Measurements from ENCODE around the gene SYNDIG1.

The SYNDIG1 gene

GRCh38 chr20:24560571-24561491, 91.4 kb downstream of the SYNDIG1 start:
- DNase-seq (ENCODE audit: low read depth, low spot score), result no peak
- WGBS (ENCODE audit: insufficient coverage, insufficient read length), result no CpG with 5 or more reads among the region's 5 CpGs
- H3K36me3 ChIP-seq (ENCODE audit: control insufficient read depth, insufficient read depth, low read length), result no peaks in the 10 kb centered on the region
- no peak overlapping the region for H3K27ac ChIP-seq (ENCODE audit: low read length)
- no peak overlapping the region for H3K4me3 ChIP-seq (ENCODE audit: low read length)
- H3K27me3 ChIP-seq (ENCODE audit: control insufficient read depth, insufficient read depth, low read length), result no peaks in the 10 kb centered on the region
- H3K4me1 ChIP-seq (ENCODE audit: control insufficient read depth, insufficient read depth, low read length), result no peaks in the 10 kb centered on the region
- H3K9me3 ChIP-seq (ENCODE audit: control insufficient read depth, insufficient read depth, low read length), result no peaks in the 10 kb centered on the region; the same call in 1 of the 2 replicates

DNA sequence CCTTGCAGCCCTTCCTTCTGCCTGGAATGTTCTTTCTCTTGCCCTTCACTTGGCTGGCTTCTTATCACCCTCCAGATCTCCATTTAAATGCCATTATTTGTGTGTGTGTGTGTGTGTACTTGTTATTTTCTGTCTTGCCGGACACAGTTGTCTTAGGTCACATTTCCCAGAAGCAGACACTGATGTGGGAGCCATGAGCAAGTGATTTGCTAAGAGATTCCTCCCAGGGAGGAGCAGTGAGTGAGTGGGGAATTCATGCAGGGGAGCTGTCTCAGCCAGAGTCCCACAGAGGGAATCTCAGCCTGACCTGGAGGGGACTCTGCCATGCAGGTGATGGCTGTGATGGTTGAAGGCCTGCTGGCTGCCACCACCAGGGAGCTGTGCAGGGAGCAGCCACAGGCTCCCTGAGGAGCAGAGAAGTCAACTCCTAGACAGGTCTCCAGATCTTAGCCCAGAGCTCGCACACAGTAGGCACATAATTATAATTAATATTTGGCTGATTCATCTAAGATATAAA, 96.5 kb downstream of the SYNDIG1 start:
- H3K27ac ChIP-seq (ENCODE audit: low read length), result no peak overlapping the region
- WGBS (ENCODE audit: insufficient coverage, insufficient read length), result no CpG with 5 or more reads among the region's 2 CpGs
- no peaks in the 10 kb centered on the region for H3K27me3 ChIP-seq (ENCODE audit: control insufficient read depth, insufficient read depth, low read length)
- no peaks in the 10 kb centered on the region for H3K9me3 ChIP-seq (ENCODE audit: control insufficient read depth, insufficient read depth, low read length)
- H3K4me1 ChIP-seq (ENCODE audit: control insufficient read depth, insufficient read depth, low read length), result no peaks in the 10 kb centered on the region
- no peaks in the 10 kb centered on the region for H3K36me3 ChIP-seq (ENCODE audit: control insufficient read depth, insufficient read depth, low read length)
- no peak overlapping the region for H3K4me3 ChIP-seq (ENCODE audit: low read length)
- DNase-seq (ENCODE audit: low read depth, low spot score), result no peak

DNA sequence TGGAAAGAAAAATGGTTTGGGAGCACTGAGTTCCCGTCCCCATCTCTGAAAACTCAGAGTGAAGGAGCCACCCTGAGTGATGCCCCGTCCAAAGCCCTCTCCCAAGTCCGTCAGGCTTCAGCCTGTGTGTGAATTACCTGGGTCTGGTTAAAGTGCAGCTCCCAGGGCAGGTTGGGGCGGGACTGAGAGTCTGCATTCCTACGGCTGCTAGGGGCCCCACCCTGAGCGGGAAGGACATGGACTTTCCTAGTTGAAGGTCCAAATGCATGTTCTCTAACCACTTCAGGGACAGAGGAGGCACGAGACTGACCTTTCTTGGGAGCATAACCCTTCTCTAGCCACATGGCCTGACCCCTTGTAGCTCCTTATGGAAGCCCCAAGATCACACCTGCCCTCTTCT, 97.2 kb downstream of the SYNDIG1 start:
- Histone ChIP-seq H3K27me3 (ENCODE audit: control insufficient read depth, insufficient read depth, low read length) (no peaks in the 10 kb centered on the region), H3K4me1 (ENCODE audit: control insufficient read depth, insufficient read depth, low read length) (no peaks in the 10 kb centered on the region), H3K9me3 (ENCODE audit: control insufficient read depth, insufficient read depth, low read length) (no peaks in the 10 kb centered on the region), H3K27ac (ENCODE audit: low read length) (no peak overlapping the region), H3K36me3 (ENCODE audit: control insufficient read depth, insufficient read depth, low read length) (no peaks in the 10 kb centered on the region), H3K4me3 (ENCODE audit: low read length) (no peak overlapping the region)
- WGBS (ENCODE audit: insufficient coverage, insufficient read length), result no CpG with 5 or more reads among the region's 7 CpGs
- no peak for DNase-seq (ENCODE audit: low read depth, low spot score)

DNA sequence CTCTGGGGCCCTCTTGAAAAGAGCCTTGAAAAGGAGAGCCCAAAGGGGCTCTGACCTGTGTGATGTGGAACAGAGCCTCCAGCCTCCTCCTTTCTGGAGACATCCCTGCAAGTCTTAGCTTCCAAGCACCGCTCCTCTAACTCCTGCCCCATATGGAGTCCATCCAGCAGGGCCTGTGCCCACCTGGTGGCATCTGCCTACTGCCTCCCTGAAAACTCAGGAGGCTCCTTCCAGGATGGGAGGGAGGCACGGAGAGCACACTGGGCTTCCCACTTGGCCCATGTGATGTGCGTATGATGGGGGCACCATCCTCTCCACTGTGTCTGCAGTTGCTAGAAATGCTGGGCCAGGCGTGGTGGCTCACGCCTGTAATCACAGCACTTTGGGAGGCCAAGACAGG, 98.1 kb downstream of the SYNDIG1 start:
- Histone ChIP-seq H3K4me1 (ENCODE audit: control insufficient read depth, insufficient read depth, low read length) (no peaks in the 10 kb centered on the region), H3K36me3 (ENCODE audit: control insufficient read depth, insufficient read depth, low read length) (no peaks in the 10 kb centered on the region), H3K27me3 (ENCODE audit: control insufficient read depth, insufficient read depth, low read length) (no peaks in the 10 kb centered on the region), H3K27ac (ENCODE audit: low read length) (no peak overlapping the region), H3K4me3 (ENCODE audit: low read length) (no peak overlapping the region), H3K9me3 (ENCODE audit: control insufficient read depth, insufficient read depth, low read length) (no peaks in the 10 kb centered on the region)
- no CpG with 5 or more reads among the region's 5 CpGs for WGBS (ENCODE audit: insufficient coverage, insufficient read length)
- DNase-seq (ENCODE audit: low read depth, low spot score), result no peak

- Histone ChIP-seq H3K27ac (ENCODE audit: low read length) (no peak overlapping the region), H3K4me3 (ENCODE audit: low read length) (no peak overlapping the region), H3K36me3 (ENCODE audit: control insufficient read depth, insufficient read depth, low read length) (no peaks in the 10 kb centered on the region), H3K9me3 (ENCODE audit: control insufficient read depth, insufficient read depth, low read length) (no peaks in the 10 kb centered on the region), H3K27me3 (ENCODE audit: control insufficient read depth, insufficient read depth, low read length) (no peaks in the 10 kb centered on the region), H3K4me1 (ENCODE audit: control insufficient read depth, insufficient read depth, low read length) (no peaks in the 10 kb centered on the region)
- no CpG with 5 or more reads among the region's 8 CpGs for WGBS (ENCODE audit: insufficient coverage, insufficient read length)
- DNase-seq (ENCODE audit: low read depth, low spot score), result no peak
Measured at GRCh38 chr20:24568842-24569241, 99.4 kb downstream of the SYNDIG1 start.

- Histone ChIP-seq H3K9me3 (ENCODE audit: control insufficient read depth, insufficient read depth, low read length) (no peaks in the 10 kb centered on the region), H3K4me3 (ENCODE audit: low read length) (no peak overlapping the region), H3K27me3 (ENCODE audit: control insufficient read depth, insufficient read depth, low read length) (no peaks in the 10 kb centered on the region), H3K36me3 (ENCODE audit: control insufficient read depth, insufficient read depth, low read length) (no peaks in the 10 kb centered on the region), H3K4me1 (ENCODE audit: control insufficient read depth, insufficient read depth, low read length) (no peaks in the 10 kb centered on the region), H3K27ac (ENCODE audit: low read length) (no peak overlapping the region)
- WGBS (ENCODE audit: insufficient coverage, insufficient read length), result no CpG with 5 or more reads among the region's 2 CpGs
- no peak for DNase-seq (ENCODE audit: low read depth, low spot score)
Measured at GRCh38 chr20:24571159-24571558, 101.7 kb downstream of the SYNDIG1 start.

DNA sequence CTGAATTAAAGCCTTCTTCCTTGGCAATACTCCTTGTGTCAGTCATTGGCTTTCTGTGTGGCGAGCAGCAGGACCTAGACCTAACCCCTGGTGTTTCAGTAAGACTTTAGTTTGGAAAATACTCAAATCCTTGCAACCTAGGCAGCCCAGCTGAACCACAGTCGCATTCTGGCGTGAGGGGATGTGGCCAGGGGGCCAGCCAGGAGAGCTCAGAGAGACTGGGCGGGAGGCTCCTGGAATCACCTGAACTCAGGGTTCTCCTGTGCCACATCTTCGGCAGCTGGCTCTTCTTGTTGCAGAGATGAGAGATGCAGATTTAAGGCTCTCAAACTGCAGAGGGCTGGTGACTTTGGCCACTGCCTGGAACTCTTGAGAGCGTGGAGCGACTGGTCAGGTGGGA, 102.7 kb downstream of the SYNDIG1 start:
- no peaks in the 10 kb centered on the region for H3K9me3 ChIP-seq (ENCODE audit: control insufficient read depth, insufficient read depth, low read length)
- no peaks in the 10 kb centered on the region for H3K36me3 ChIP-seq (ENCODE audit: control insufficient read depth, insufficient read depth, low read length)
- no peak overlapping the region for H3K4me3 ChIP-seq (ENCODE audit: low read length)
- no peak overlapping the region for H3K27ac ChIP-seq (ENCODE audit: low read length)
- no peaks in the 10 kb centered on the region for H3K4me1 ChIP-seq (ENCODE audit: control insufficient read depth, insufficient read depth, low read length)
- no CpG with 5 or more reads among the region's 7 CpGs for WGBS (ENCODE audit: insufficient coverage, insufficient read length)
- H3K27me3 ChIP-seq (ENCODE audit: control insufficient read depth, insufficient read depth, low read length), result no peaks in the 10 kb centered on the region
- no peak for DNase-seq (ENCODE audit: low read depth, low spot score)

- no peak for DNase-seq (ENCODE audit: low read depth, low spot score)
- no peaks in the 10 kb centered on the region for H3K36me3 ChIP-seq (ENCODE audit: control insufficient read depth, insufficient read depth, low read length)
- H3K4me1 ChIP-seq (ENCODE audit: control insufficient read depth, insufficient read depth, low read length), result no peaks in the 10 kb centered on the region
- H3K27ac ChIP-seq (ENCODE audit: low read length), result no peak overlapping the region
- H3K9me3 ChIP-seq (ENCODE audit: control insufficient read depth, insufficient read depth, low read length), result no peaks in the 10 kb centered on the region
- H3K27me3 ChIP-seq (ENCODE audit: control insufficient read depth, insufficient read depth, low read length), result no peaks in the 10 kb centered on the region
- no CpG with 5 or more reads among the region's 5 CpGs for WGBS (ENCODE audit: insufficient coverage, insufficient read length)
- no peak overlapping the region for H3K4me3 ChIP-seq (ENCODE audit: low read length)
Measured at GRCh38 chr20:24572862-24573261, 103.4 kb downstream of the SYNDIG1 start.

- no peak overlapping the region for H3K27ac ChIP-seq (ENCODE audit: low read length)
- H3K27me3 ChIP-seq (ENCODE audit: control insufficient read depth, insufficient read depth, low read length), result no peaks in the 10 kb centered on the region
- no peaks in the 10 kb centered on the region for H3K9me3 ChIP-seq (ENCODE audit: control insufficient read depth, insufficient read depth, low read length)
- H3K4me3 ChIP-seq (ENCODE audit: low read length), result no peak overlapping the region
- DNase-seq (ENCODE audit: low read depth, low spot score), result no peak
- WGBS (ENCODE audit: insufficient coverage, insufficient read length), result no CpG with 5 or more reads among the region's 6 CpGs
- no peaks in the 10 kb centered on the region for H3K4me1 ChIP-seq (ENCODE audit: control insufficient read depth, insufficient read depth, low read length)
- no peaks in the 10 kb centered on the region for H3K36me3 ChIP-seq (ENCODE audit: control insufficient read depth, insufficient read depth, low read length)
Measured at GRCh38 chr20:24573557-24573956, 104.1 kb downstream of the SYNDIG1 start.

GRCh38 chr20:24574307-24574706, 104.9 kb downstream of the SYNDIG1 start:
- Histone ChIP-seq H3K27ac (ENCODE audit: low read length) (no peak overlapping the region), H3K4me1 (ENCODE audit: control insufficient read depth, insufficient read depth, low read length) (no peaks in the 10 kb centered on the region), H3K4me3 (ENCODE audit: low read length) (no peak overlapping the region), H3K27me3 (ENCODE audit: control insufficient read depth, insufficient read depth, low read length) (no peaks in the 10 kb centered on the region), H3K9me3 (ENCODE audit: control insufficient read depth, insufficient read depth, low read length) (no peaks in the 10 kb centered on the region), H3K36me3 (ENCODE audit: control insufficient read depth, insufficient read depth, low read length) (no peaks in the 10 kb centered on the region; the same call in 1 of the 2 replicates)
- DNase-seq (ENCODE audit: low read depth, low spot score), result no peak
- WGBS (ENCODE audit: insufficient coverage, insufficient read length), result no CpG with 5 or more reads among the region's 2 CpGs

DNA sequence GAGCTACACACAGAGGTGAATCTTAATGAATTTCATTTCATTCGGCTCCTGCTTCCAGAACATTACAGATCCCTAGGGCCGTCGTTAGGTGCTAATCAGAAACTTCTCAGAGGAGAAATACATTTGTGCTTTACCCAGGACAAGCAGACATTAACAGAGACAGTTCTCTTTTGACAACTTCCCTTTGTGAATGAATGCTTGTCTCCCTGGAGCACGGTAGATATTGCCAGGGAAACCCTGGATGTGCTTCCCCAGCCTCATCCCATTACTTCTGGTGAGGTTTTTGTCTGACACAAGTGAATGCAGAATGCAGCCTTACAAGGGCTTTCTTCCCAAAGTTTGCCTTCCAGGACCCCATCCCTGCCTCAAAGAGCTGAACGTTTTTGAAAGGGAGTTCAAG, 105.4 kb downstream of the SYNDIG1 start:
- WGBS (ENCODE audit: insufficient coverage, insufficient read length), result no CpG with 5 or more reads among the region's 5 CpGs
- Histone ChIP-seq H3K4me1 (ENCODE audit: control insufficient read depth, insufficient read depth, low read length) (no peaks in the 10 kb centered on the region), H3K27ac (ENCODE audit: low read length) (no peak overlapping the region), H3K4me3 (ENCODE audit: low read length) (no peak overlapping the region), H3K9me3 (ENCODE audit: control insufficient read depth, insufficient read depth, low read length) (no peaks in the 10 kb centered on the region), H3K27me3 (ENCODE audit: control insufficient read depth, insufficient read depth, low read length) (no peaks in the 10 kb centered on the region), H3K36me3 (ENCODE audit: control insufficient read depth, insufficient read depth, low read length) (no peaks in the 10 kb centered on the region; the same call in 1 of the 2 replicates)
- no peak for DNase-seq (ENCODE audit: low read depth, low spot score)

Measured in iPS DF 6.9 (cell line).